Activated naive CD4-positive, alpha-beta T cell treated with anti-CD3 and anti-CD28 coated beads, Interleukin-2, amount 10 ng/mL, durations not matched to agents 7 days and 5 days (primary cell): ENCODE results near the gene AP1M1.

ENCODE experiments used
- CTCF ChIA-PET: fragments of 350-600 bp; sonication (Branson Sonifier 250); formaldehyde crosslinking; loops from one replicate; lab custom pipeline; 2021; ENCODE audit warnings: antibody characterized with exemption; lab: Charles Lee
- DNase-seq: peaks from one replicate; pipeline ENCODE4 v3.0.0-alpha.2; 2020
- H3K27ac Mint-ChIP-seq: one replicate; pipeline ENCODE4 v1.8.0; 2021; ENCODE audit warnings: mild to moderate bottlenecking, moderate library complexity, mixed read lengths
- H3K27me3 Mint-ChIP-seq: one replicate; pipeline ENCODE4 v1.8.0; 2021; ENCODE audit warnings: mild to moderate bottlenecking, mixed read lengths
- H3K36me3 Mint-ChIP-seq: one replicate; pipeline ENCODE4 v1.8.0; 2021; ENCODE audit warnings: mixed read lengths
- H3K4me1 Mint-ChIP-seq: one replicate; pipeline ENCODE4 v1.8.0; 2021; ENCODE audit warnings: mixed read lengths
- H3K4me3 Mint-ChIP-seq: one replicate; pipeline ENCODE4 v1.8.0; 2021; ENCODE audit warnings: mild to moderate bottlenecking, moderate library complexity, mixed read lengths
- H3K9me3 Mint-ChIP-seq: one replicate; pipeline ENCODE4 v1.8.0; 2021; ENCODE audit warnings: mixed read lengths

The AP1M1 gene

DNA sequence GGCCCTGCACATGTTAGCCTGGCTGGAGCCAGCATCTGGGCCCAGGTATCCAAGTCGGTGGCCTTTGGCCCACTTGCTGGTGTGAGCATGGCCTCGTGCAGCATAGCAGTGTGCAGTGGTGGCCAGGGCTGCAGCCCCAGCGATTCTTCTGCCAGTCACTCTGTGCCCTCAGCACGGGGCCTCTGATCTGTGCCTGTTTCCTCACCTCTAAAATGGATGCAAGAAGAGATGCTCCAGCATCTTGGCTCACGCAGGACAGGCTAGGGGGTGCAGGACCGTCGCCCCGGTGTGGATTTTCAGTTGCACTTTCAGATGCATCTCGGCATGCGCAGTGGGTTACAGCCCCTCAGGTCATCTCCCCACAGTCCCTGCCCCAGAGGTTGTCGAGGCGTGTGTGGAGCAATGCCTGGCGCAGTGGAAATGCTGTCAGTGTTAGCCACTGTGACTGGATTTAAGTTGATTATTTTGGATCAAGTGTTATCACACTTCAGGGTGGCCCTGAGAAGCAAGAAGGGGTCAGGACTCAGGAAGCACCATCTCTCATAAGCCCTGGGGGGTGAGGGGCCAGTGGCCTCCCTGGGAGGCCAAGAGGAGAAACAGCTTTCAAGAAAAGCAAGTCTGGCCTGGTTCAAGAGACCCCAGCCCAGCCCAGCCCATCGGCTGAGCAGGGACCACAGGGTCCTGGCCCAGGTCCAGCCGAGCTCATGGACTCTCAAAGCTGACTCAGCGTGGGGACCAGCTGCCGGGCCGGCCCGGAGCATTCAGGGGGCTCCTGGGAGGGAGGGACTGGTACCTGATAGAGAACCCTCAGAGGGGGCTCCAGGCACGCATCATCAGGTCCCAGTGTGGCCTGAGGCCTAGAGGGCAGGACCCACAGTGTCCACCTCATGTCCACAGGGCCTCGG is 27.8 kb downstream of the AP1M1 start:
- DNase-seq: no peak

DNA sequence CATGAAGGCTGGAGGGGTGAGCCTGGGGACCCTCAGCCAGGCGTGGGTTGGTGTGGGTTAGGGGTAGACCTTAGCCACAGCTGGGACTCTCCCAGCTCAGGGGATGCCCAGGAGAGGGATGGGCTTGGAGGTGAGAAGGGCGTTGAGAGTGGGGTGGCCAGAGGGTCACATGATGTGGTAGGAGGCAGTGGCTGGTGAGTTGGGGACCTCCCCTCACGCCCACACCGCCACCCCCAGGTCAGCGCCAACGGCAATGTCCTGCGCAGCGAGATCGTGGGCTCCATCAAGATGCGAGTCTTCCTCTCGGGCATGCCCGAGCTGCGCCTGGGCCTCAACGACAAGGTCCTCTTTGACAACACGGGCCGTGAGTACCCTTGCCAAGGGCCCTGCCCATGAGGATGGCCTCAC is 28.5 kb downstream of the AP1M1 start:
- Mint-ChIP-seq H3K27ac (no peak overlapping the region), H3K27me3 (no peaks in the 10 kb centered on the region), H3K36me3 (peaks cover 46% of the 10 kb centered on the region), H3K4me1 (no peaks in the 10 kb centered on the region), H3K9me3 (peaks cover 6% of the 10 kb centered on the region), H3K4me3 (no peak overlapping the region)
- no peak for DNase-seq
- CTCF ChIA-PET: no interaction called here

More for the DNA sequence above, 27.8 kb downstream of the AP1M1 start:
- Mint-ChIP-seq H3K9me3 (peaks cover 12% of the 10 kb centered on the region), H3K27me3 (no peaks in the 10 kb centered on the region), H3K36me3 (peaks cover 48% of the 10 kb centered on the region), H3K27ac (no peak overlapping the region), H3K4me3 (no peak overlapping the region), H3K4me1 (no peaks in the 10 kb centered on the region)
- CTCF ChIA-PET: no interaction called here

DNA sequence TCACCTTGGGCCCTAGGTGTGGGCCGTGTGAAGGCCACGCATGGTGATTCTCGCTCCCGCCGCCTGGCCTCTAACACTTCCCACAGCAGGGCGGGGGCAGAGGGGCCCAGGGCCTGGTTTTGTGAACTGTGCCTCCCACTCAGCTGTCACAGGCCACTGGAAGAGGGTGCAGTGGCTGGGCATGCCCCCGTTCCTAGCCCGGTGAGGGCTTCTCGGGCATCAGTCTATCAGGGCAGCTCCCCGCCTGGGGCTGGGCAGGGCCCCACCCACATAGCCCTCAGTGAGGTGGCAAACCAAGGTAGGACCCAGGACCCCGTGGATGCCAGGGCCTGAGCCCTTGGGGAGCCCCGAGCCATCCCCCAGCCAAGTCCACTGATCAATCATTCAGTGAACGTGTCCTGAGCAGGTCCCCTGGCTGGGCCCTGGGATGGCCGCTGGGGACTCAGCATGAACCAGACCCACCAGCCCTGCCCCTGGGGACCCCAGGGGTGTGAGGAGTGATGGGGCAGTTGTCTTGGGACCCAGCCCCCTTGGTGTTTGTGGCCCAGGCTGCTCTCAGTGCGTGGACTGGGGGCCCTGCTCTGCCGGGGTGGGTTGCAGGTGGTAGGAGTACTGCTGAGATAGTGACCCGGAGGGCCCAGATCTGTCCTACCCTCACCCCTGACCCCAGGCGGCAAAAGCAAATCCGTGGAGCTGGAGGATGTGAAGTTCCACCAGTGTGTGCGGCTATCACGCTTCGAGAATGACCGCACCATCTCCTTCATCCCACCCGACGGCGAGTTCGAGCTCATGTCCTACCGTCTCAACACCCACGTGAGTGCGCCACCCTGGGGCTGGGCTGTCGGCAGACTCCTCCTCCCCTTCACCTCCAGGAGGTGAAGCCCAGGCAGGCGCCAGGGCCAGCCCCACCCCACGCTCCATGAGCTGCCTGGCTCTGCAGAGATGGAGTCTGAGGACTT is 29.4 kb downstream of the AP1M1 start:
- CTCF ChIA-PET: no interaction called here
- Mint-ChIP-seq H3K27me3 (no peaks in the 10 kb centered on the region), H3K4me1 (no peaks in the 10 kb centered on the region), H3K4me3 (no peak overlapping the region), H3K36me3 (peaks cover 45% of the 10 kb centered on the region), H3K9me3 (peaks cover 2% of the 10 kb centered on the region), H3K27ac (no peak overlapping the region)
- no peak for DNase-seq

DNA sequence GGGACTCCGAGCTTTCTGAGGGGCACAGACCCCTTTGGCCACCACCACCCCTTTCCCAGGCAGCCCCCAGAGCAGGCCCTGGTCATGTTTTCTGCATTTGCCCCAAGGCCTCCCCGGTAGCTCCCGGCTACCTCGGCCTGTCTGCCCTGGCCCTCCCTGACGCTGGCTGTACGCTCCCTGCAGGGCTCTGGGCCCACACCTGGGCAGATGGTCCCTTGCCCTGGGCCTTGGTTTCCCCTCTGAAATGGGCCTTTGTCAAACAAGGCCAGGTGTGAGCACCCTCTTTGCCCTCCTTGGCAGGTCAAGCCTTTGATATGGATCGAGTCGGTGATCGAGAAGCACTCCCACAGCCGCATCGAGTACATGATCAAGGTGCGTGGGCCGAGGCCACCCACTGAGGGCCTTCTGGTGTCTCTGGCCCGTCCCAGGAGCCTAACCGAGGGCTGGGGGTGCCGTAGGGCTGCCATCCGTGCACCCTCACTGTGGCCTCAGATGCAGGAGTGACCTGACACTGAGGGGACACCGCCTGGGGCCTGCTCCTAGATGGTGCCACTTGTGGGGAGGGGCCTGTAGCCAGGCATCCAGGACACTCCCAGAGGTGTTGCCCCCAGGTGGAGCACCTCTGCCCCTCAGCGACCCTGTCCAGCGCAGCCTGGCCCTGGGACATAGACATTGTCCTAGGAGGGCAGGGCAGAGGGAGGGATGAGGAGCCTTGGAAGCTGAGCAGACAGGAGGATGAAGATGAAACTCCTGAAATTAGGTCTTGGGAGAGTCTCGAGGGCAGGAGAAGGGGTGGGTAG is 30.3 kb downstream of the AP1M1 start:
- no peak overlapping the region for H3K27ac Mint-ChIP-seq
- no peak overlapping the region for H3K4me3 Mint-ChIP-seq
- DNase-seq: no peak
- H3K27me3 Mint-ChIP-seq: no peaks in the 10 kb centered on the region
- H3K4me1 Mint-ChIP-seq: no peaks in the 10 kb centered on the region
- no peaks in the 10 kb centered on the region for H3K9me3 Mint-ChIP-seq
- H3K36me3 Mint-ChIP-seq: peaks cover 45% of the 10 kb centered on the region
- CTCF ChIA-PET: no interaction called here

DNA sequence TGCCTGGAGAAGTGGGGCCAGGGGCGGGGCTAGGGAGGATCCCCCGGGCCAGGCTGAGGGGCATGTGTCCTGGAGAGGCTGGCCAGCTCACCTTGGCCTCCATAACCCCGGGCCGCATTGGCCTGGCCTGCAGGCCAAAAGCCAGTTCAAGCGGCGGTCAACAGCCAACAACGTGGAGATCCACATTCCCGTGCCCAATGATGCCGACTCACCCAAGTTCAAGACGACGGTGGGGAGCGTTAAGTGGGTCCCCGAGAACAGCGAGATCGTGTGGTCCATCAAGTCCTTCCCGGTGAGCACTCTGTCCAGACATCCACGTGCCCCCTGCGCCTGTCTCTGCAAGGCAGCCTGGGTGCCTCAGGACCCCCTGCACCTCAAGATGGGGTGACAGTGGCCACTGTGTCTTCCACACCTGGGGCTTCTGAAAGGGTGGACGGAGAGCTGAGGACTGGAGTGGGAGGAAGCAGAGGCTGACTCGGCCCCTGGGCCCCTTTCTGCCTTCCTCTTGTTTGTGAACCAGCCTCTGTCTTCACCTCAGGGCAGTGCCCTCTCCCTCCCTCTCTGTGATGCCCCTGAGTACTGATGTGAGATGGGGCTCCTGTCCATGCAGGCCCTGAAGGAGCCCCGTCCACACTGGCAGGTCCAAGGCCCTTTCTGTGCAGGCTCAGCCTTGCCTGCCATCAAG is 31.1 kb downstream of the AP1M1 start:
- Mint-ChIP-seq H3K27ac (no peak overlapping the region), H3K27me3 (no peaks in the 10 kb centered on the region), H3K9me3 (no peaks in the 10 kb centered on the region), H3K4me1 (no peaks in the 10 kb centered on the region), H3K36me3 (peaks cover 41% of the 10 kb centered on the region), H3K4me3 (no peak overlapping the region)
- CTCF ChIA-PET: no interaction called here
- no peak for DNase-seq

DNA sequence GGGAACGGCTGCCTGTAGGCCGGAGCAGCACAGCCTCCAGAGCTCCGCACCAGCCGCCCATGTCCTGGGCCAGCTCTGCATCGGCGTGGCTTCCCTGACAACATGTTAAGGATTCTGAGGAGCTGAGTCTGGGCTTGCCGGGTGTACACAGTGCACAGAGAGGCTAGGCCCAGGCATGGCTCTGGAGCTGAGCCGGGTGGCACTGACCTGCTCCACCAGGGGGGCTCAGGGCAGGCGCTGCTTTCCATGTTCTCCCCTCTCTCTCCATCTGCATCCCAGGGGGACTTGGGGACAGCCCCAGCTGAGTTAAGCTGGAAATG is 31.6 kb downstream of the AP1M1 start:
- Mint-ChIP-seq H3K27ac (no peak overlapping the region), H3K4me1 (no peaks in the 10 kb centered on the region), H3K9me3 (no peaks in the 10 kb centered on the region), H3K36me3 (peaks cover 39% of the 10 kb centered on the region), H3K27me3 (no peaks in the 10 kb centered on the region), H3K4me3 (no peak overlapping the region)
- no peak for DNase-seq
- CTCF ChIA-PET: no interaction called here

DNA sequence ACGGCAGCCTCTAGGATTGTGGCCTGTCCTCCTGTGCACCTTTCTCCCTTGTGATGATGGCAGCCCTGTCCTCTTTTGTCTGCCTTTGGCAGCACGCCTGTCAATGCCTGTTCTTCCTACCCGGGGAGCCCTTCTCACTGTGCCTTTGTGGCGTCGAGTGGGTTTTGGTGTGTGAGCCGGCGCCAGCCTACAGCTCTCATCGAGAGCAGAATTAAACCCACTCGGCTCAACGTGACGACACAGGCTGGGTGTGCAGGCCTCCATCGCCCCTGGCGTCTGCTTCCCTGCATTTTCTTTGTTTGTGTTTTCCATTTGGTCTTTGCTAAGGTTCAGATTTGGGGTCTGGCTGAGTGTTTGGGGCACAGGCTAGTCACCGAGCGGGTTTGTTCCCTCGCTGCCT is 34.4 kb downstream of the AP1M1 start:
- Mint-ChIP-seq H3K36me3 (peaks cover 58% of the 10 kb centered on the region), H3K9me3 (peaks cover 4% of the 10 kb centered on the region), H3K27me3 (no peaks in the 10 kb centered on the region), H3K4me3 (no peak overlapping the region), H3K27ac (peak overlapping the region; percentile 76), H3K4me1 (peaks cover 16% of the 10 kb centered on the region)
- CTCF ChIA-PET: no interaction called here
- no peak for DNase-seq

DNA sequence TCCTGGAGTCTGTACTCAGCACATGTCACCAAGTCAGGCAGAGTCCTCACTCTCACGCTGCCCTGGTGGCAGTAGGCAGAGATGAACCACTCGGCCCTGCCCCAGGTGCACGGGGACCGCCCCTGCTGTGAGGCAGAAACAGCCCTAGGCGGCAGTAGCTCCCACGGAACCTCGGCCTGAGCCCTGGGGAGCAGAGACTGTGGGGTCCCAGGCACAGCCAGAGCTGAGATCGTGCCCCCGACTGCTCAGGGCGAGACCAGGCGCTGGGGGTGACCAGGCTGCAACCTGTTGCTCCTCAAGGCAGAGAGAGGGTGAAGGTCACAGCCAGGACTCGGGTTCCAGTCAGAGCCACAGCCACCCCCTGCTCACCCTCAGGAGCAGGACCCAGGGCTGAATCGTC is 34.9 kb downstream of the AP1M1 start:
- no peak for DNase-seq
- no peaks in the 10 kb centered on the region for H3K27me3 Mint-ChIP-seq
- H3K4me1 Mint-ChIP-seq: peaks cover 16% of the 10 kb centered on the region
- H3K36me3 Mint-ChIP-seq: peaks cover 58% of the 10 kb centered on the region
- H3K27ac Mint-ChIP-seq: peak overlapping the region; percentile 46
- peaks cover 4% of the 10 kb centered on the region for H3K9me3 Mint-ChIP-seq
- H3K4me3 Mint-ChIP-seq: no peak overlapping the region
- CTCF ChIA-PET: no interaction called here

DNA sequence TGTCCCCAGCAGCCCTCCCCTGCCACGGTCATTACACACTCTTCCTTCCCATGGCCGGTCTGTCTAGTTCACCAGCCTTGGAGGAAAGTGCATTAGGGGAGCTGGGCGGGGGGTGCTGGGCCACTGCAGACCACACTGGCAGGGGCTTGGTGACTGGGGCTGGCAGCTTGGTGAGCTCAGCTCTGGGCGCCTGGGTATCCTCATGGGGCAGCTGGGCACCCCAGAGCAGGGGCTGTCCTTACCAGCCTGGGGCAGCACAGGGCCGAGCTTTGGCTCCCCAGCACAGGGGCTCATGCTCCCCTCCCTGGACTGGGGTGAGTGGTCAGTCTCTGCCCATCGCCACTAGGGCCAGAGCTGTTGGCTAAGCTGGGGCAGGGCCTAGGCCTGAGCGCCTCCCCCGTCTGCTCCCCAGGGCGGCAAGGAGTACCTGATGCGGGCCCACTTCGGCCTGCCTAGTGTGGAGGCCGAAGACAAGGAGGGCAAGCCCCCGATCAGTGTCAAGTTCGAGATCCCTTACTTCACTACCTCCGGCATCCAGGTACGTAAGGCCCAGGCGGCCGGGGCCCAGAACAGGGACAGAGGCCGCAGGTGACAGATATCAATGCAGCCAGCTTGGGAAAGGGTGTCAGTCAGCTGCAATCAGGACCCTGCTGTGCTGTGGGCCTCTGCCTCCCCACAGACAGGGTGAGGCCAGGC is 35.5 kb downstream of the AP1M1 start:
- no peak overlapping the region for H3K27ac Mint-ChIP-seq
- H3K4me1 Mint-ChIP-seq: peaks cover 19% of the 10 kb centered on the region
- peaks cover 60% of the 10 kb centered on the region for H3K36me3 Mint-ChIP-seq
- no peaks in the 10 kb centered on the region for H3K27me3 Mint-ChIP-seq
- DNase-seq: no peak
- H3K9me3 Mint-ChIP-seq: peaks cover 4% of the 10 kb centered on the region
- CTCF ChIA-PET: no interaction called here
- no peak overlapping the region for H3K4me3 Mint-ChIP-seq

DNA sequence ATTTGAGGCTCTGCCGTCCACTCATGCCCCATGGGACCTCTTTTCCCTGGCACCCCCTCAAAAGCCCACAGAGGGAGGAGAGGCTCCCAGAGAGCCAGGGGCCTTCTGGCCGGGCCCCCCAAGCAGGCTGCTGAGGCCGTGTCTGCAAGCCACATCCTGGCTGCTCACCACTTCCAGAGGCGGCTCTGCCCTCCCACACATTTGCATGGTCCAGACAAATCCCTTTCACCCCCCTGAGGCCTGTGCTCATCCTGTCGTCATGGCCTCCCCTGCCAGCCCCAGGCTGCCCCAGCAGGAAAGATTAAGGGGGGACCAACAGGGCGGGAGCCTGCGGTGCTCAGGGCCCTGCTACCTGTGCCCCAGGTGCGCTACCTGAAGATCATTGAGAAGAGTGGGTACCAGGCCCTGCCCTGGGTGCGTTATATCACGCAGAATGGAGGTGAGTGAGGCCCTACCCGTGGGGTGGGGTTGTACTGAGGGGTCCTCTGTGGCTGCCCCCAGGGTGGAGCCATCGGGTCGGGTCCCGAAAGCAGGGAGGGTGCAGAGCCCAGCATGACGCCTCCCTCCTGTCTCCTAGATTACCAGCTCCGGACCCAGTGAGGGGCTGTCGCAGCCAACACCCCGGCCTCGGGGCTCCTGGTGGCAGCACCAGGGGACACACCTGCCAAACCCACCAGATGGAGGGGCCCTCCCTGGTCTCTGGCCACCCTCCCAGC is 36.3 kb downstream of the AP1M1 start:
- no peak overlapping the region for H3K4me3 Mint-ChIP-seq
- DNase-seq: no peak
- H3K27me3 Mint-ChIP-seq: no peaks in the 10 kb centered on the region
- CTCF ChIA-PET: no interaction called here
- peaks cover 60% of the 10 kb centered on the region for H3K36me3 Mint-ChIP-seq
- H3K4me1 Mint-ChIP-seq: peaks cover 26% of the 10 kb centered on the region
- H3K27ac Mint-ChIP-seq: no peak overlapping the region
- H3K9me3 Mint-ChIP-seq: peaks cover 4% of the 10 kb centered on the region

DNA sequence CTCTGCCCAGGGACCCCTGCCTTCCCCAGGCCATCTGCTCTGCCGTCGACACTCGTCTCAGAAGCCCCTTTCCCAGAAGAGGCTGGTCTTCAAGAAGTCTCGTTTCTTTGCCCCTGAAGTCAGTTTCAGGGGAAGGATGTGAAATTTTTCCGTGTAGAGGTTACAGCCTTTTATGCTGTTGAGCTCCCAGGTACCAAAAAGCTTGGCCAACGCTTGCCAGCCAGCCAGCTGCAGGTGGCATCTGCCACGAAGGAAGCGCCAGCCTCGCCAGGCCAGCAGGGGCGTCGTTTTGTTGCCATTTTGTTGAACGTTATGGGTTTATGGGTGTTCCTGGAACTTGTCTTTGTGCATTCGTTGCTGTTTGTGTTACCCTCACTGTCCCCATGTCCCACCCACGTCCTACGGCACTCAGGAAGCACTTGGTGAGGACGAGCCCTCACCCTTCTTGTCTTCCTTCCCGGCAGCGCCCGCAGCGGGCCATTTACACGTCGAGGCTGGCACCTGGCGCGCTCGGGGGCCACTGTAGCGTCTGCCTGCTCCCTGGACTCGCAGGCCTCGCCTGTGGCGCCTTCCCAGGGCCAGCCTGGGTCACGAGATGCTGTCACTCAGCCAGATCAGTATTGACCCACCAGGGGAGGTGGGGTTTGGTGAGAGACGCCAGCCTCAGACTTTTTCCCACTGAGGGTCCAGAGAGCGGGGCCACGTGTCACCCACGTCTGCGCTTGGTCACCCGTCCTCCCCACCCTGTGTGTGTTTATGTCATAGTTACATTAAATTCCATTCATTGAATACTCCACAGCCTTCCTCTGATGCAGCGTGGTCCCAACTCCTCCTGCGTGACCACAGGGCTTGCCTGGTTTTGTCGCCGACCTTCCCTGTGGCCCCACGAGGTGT is 37.1 kb downstream of the AP1M1 start:
- Mint-ChIP-seq H3K27ac (peak overlapping the region; percentile 51), H3K4me3 (no peak overlapping the region), H3K36me3 (peaks cover 57% of the 10 kb centered on the region), H3K27me3 (no peaks in the 10 kb centered on the region), H3K4me1 (peaks cover 26% of the 10 kb centered on the region), H3K9me3 (peaks cover 4% of the 10 kb centered on the region)
- CTCF ChIA-PET: no interaction called here
- no peak for DNase-seq
